ENCODE data around the gene ANXA10.

ANXA10 gene

DNA sequence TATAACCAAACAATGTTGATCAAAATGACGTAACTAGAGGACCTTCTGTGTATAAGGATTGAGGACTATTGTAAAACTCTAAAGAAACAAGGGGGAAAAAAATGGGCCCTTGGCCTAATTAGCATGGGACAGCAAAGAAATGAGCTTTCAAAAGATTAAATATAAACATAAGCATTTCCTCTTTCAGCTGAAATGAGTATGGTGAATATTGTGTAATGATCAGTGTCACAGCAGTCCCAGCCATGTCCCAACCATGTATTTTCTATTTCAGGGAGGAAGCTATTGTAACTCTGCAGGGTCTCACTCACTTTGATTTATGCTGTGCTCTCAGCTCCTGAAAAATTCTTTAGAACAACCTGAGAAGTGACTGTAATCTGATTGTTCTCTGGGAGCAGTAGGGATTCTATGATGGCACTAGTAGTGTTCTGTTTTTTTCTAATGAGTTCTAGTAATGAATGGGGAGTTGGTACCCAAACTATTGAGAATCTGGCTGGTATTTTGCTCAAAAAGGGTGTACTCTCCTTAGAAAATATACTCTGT lies 25.8 kb downstream of the ANXA10 start:
- no peak for DNase-seq (ENCODE audit: low read depth)
- no peak overlapping the region for H3K4me3 ChIP-seq (ENCODE audit: low read length)
- TF ChIP-seq, protein P1, sequence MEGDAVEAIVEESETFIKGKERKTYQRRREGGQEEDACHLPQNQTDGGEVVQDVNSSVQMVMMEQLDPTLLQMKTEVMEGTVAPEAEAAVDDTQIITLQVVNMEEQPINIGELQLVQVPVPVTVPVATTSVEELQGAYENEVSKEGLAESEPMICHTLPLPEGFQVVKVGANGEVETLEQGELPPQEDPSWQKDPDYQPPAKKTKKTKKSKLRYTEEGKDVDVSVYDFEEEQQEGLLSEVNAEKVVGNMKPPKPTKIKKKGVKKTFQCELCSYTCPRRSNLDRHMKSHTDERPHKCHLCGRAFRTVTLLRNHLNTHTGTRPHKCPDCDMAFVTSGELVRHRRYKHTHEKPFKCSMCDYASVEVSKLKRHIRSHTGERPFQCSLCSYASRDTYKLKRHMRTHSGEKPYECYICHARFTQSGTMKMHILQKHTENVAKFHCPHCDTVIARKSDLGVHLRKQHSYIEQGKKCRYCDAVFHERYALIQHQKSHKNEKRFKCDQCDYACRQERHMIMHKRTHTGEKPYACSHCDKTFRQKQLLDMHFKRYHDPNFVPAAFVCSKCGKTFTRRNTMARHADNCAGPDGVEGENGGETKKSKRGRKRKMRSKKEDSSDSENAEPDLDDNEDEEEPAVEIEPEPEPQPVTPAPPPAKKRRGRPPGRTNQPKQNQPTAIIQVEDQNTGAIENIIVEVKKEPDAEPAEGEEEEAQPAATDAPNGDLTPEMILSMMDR (conservative IDR thresholded peaks at IDR 0.05; ENCODE audit: low read length) = no peak

DNA sequence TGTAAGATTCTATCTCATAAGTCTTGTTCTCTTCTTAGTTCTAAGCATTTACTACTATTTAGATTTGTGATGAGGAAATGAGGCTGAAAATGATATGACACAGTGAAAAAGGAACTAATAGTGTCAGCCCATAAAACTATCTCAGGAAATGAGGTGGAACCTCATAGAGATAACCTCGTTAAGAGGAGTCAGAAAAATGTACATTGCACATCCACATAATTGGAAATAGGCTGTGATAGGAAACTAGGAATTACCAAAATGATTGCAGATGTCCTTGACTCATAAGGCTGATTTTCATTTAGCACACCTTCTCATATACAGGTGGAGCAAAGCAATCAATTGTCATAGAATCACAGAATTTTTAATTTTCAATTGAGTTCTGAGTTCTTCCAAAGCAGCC lies 26.8 kb downstream of the ANXA10 start:
- DNase-seq (ENCODE audit: low read depth) = no peak
- H3K4me3 ChIP-seq (ENCODE audit: low read length) = no peak overlapping the region
- TF ChIP-seq, protein P1 (conservative IDR thresholded peaks at IDR 0.05; ENCODE audit: low read length) = no peak

DNA sequence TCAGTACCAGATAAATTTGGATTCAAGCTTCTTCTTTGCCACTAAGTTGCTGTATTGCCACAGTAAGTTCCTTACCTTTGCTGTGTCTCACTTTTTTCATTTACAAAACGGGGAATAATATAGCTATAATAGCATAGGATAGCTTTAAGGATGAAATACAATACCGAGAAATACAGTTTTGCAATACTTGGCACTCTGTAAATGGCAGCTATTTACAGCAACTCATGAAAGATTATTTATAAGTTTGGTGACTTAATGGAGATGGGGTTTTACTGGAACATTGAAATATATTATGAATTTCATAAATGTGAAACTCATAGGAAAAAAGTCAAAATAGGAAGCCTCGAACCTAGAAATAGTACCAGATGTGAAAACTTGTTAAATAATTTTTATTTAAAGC lies 27.6 kb downstream of the ANXA10 start:
- H3K4me3 ChIP-seq (ENCODE audit: low read length) = no peak overlapping the region
- TF ChIP-seq, protein P1 (conservative IDR thresholded peaks at IDR 0.05; ENCODE audit: low read length) = no peak

DNA sequence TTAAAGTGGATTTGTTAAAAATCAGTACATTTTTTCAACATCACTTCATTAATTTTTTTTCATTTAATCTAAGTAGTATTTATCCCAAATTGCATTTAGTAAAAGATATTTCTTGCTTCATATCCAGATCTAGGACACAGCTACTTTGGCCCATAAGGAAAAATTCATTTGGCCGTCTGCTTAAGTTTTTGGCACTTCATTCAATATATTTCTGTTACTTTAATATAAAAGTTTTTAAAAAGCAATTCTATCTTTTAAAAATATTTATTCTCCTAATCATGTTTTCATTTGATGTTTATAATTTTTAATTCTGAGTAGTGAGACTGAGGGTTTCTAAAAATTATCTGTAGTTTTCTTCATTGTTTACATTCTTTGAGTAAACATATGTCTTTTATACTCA lies 28.5 kb downstream of the ANXA10 start:
- TF ChIP-seq, protein P1 (conservative IDR thresholded peaks at IDR 0.05; ENCODE audit: low read length) = no peak
- H3K4me3 ChIP-seq (ENCODE audit: low read length) = no peak overlapping the region
- no peak for DNase-seq (ENCODE audit: low read depth)

More for the DNA sequence above, 27.6 kb downstream of the ANXA10 start:
- DNase-seq (ENCODE audit: low read depth) = no peak

DNA sequence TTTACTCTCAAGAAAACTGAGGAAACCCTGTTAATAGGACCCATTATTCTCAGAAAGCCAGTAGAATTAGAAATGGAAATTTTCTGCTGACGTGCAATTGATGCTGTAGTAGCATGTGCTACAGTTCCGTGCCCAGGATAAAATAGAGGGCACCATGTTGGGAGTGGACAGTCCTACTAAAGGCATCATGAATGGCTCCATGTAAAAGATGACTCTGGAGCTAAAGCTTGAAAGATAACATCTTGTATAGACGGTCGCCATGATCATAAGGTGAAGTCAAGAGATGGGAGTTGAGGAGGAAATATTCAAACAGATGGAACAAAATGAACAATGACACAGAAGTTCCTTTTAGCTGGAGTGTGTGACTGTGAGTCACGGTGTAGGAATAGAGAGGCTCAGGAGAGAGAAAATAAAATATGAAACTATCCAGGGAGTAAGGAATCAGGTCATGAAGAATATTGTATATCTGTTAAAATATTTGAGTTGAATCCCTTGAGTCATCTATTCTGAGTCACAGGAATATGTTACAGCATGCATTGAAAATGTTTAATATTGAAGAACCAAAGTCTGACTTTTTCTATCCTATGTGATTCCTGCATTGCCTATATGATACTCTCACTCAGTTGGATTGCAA lies 31.8 kb downstream of the ANXA10 start:
- TF ChIP-seq, protein P1 (conservative IDR thresholded peaks at IDR 0.05; ENCODE audit: low read length) = no peak
- no peak for DNase-seq (ENCODE audit: low read depth)

DNA sequence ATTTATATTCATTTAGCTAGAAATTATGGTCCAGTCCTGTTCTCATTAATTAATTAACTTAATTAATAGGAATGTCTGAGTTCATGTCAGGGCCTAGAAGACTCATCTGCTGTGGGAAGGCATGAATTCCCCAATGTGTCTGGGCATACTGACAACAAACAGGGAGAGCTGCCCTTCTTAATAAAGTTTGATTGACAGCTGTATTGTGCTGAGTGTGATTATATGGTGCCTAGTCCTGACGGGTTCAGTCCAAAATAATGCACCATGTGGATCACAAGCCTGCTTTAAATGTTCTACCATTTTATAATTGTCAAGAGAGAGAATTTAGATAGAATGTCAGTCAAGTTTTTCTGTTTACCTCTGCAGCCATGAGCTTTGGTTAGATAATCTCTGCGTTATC lies 34.6 kb downstream of the ANXA10 start:
- TF ChIP-seq, protein P1 (conservative IDR thresholded peaks at IDR 0.05; ENCODE audit: low read length) = no peak
- no peak for DNase-seq (ENCODE audit: low read depth)
- H3K4me3 ChIP-seq (ENCODE audit: low read length) = no peak overlapping the region

More for the DNA sequence above, 31.8 kb downstream of the ANXA10 start:
- no peak overlapping the region for H3K4me3 ChIP-seq (ENCODE audit: low read length)

DNA sequence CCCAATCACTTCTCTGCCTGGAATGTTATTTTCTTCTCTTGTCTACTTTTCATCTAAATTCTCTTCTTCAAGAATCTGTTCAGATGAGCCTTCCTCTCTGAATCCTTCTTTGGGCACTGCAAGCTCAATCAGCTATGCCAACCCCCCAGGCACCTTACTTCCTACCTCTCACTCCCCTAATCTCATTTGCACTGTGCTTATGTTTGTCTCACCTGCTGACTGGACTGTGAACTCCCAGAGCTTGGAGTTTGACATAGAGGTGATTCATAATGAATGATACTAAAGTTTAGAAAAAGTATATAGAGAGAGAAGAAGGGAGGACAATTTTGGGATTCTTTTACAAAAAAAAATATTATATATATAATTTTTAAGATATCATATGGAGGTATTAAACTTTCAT lies 36.3 kb downstream of the ANXA10 start:
- DNase-seq (ENCODE audit: low read depth) = no peak
- TF ChIP-seq, protein P1 (conservative IDR thresholded peaks at IDR 0.05; ENCODE audit: low read length) = no peak
- H3K4me3 ChIP-seq (ENCODE audit: low read length) = no peak overlapping the region

Measured in AG10803 (cell line).